Prostate gland (tissue), 2 donors: ENCODE measurements around the gene SLTM.

Experiments
- POLR2A ChIP-seq: fragments of 450-650 bp; IDR thresholded peaks from one replicate; pipeline ENCODE4 v1.6.1; 2016; ENCODE audit warnings: antibody characterized with exemption, mild to moderate bottlenecking
- TF ChIP-seq, protein P1 (sequence below), 4 experiments: fragments of 200-600 bp in 2 of 4; fragments of 450-650 bp in 2 of 4; sonication (generic) in 2 of 4; IDR thresholded peaks; 1 replicate in 3 of 4; 2 replicates in 1 of 4; pipeline ENCODE4 v1.5.1; 2016 to 2019; ENCODE audit warnings: antibody characterized with exemption in 4 of 4, mild to moderate bottlenecking in 2 of 4, moderate library complexity in 2 of 4

DNA sequence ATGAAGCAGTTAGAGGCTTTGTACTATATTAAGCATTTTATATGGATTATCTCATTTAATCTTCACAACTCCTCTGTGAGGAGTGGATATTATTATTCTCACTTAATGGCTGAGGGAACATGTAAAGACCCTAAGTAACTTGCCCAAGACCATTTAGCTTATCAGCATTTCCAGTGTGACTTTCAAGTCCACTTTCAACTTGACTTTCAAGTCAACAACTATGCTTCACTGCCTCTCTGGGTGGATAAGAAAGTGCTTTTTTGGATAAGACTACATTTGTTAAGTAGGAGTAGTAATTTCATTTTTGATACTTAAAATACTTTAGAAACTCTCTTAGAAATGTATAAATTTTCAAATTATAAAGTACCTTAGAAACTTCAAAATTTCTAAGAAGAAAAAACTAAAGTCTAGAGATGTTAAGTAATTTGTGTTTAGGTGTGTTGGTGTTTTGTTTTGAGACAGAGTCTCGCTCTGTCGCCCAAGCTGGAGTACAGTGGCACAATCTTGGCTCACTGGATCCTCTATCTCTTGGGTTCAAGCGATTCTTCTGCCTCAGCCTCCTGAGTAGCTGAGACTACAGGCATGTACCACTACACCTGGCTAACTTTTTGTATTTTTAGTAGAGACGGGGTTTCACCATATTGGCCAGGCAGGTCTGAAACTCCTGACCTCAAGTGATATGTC is 90.6 kb downstream of the SLTM start:
- TF ChIP-seq, protein P1, sequence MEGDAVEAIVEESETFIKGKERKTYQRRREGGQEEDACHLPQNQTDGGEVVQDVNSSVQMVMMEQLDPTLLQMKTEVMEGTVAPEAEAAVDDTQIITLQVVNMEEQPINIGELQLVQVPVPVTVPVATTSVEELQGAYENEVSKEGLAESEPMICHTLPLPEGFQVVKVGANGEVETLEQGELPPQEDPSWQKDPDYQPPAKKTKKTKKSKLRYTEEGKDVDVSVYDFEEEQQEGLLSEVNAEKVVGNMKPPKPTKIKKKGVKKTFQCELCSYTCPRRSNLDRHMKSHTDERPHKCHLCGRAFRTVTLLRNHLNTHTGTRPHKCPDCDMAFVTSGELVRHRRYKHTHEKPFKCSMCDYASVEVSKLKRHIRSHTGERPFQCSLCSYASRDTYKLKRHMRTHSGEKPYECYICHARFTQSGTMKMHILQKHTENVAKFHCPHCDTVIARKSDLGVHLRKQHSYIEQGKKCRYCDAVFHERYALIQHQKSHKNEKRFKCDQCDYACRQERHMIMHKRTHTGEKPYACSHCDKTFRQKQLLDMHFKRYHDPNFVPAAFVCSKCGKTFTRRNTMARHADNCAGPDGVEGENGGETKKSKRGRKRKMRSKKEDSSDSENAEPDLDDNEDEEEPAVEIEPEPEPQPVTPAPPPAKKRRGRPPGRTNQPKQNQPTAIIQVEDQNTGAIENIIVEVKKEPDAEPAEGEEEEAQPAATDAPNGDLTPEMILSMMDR (IDR thresholded peaks at IDR 0.05) = no peak
- TF ChIP-seq POLR2A = no peak
